Dendritic cell treated with granulocyte-macrophage colony-stimulating factor and Interleukin-4, amounts not matched to agents 40 ng/mL and 50 ng/mL, for 4 days (primary cell): ENCODE data around the gene RADIL.

Source experiments
- H3K27ac Mint-ChIP-seq: one replicate; pipeline ENCODE4 v1.8.0; 2022; ENCODE audit warnings: mild to moderate bottlenecking, mixed read lengths
- H3K27me3 Mint-ChIP-seq: one replicate; pipeline ENCODE4 v1.8.0; 2022; ENCODE audit warnings: mild to moderate bottlenecking, mixed read lengths
- H3K36me3 Mint-ChIP-seq: one replicate; pipeline ENCODE4 v1.8.0; 2022; ENCODE audit warnings: low read depth, mixed read lengths
- H3K4me1 Mint-ChIP-seq: one replicate; pipeline ENCODE4 v1.8.0; 2022; ENCODE audit warnings: low read depth, mixed read lengths
- H3K4me3 Mint-ChIP-seq: one replicate; pipeline ENCODE4 v1.8.0; 2022; ENCODE audit warnings: mild to moderate bottlenecking, moderate library complexity, mixed read lengths
- H3K9me3 Mint-ChIP-seq: one replicate; pipeline ENCODE4 v1.8.0; 2022; ENCODE audit warnings: mixed read lengths
- intact Hi-C: fragments of 100-400 bp; cut with micrococcal nuclease; formaldehyde crosslinking; loops from one replicate; pipeline ENCODE4 v1.15.0; 2022

RADIL gene

GRCh38 chr7:4873071-4873944 lies 10.2 kb downstream of the RADIL start:
- intact Hi-C loops = no loop called here
- Mint-ChIP-seq H3K4me3 (no peak overlapping the region), H3K9me3 (no peaks in the 10 kb centered on the region), H3K36me3 (no peaks in the 10 kb centered on the region), H3K4me1 (no peaks in the 10 kb centered on the region), H3K27ac (no peak overlapping the region), H3K27me3 (peaks cover 30% of the 10 kb centered on the region)

GRCh38 chr7:4871930-4872675 lies 11.4 kb downstream of the RADIL start:
- H3K27me3 Mint-ChIP-seq = peaks cover 30% of the 10 kb centered on the region
- no peaks in the 10 kb centered on the region for H3K36me3 Mint-ChIP-seq
- intact Hi-C loops = no loop called here
- no peak overlapping the region for H3K4me3 Mint-ChIP-seq
- H3K27ac Mint-ChIP-seq = no peak overlapping the region
- no peaks in the 10 kb centered on the region for H3K4me1 Mint-ChIP-seq
- no peaks in the 10 kb centered on the region for H3K9me3 Mint-ChIP-seq

- Mint-ChIP-seq H3K27me3 (peaks cover 32% of the 10 kb centered on the region), H3K9me3 (no peaks in the 10 kb centered on the region), H3K4me1 (no peaks in the 10 kb centered on the region), H3K4me3 (no peak overlapping the region), H3K36me3 (no peaks in the 10 kb centered on the region), H3K27ac (no peak overlapping the region)
- intact Hi-C loops = no loop called here
Observed at GRCh38 chr7:4871056-4871680, 12.3 kb downstream of the RADIL start.

GRCh38 chr7:4868493-4868892 lies 15.0 kb downstream of the RADIL start:
- Mint-ChIP-seq H3K36me3 (no peaks in the 10 kb centered on the region), H3K27ac (no peak overlapping the region), H3K4me3 (no peak overlapping the region), H3K9me3 (peaks cover 11% of the 10 kb centered on the region), H3K4me1 (no peaks in the 10 kb centered on the region), H3K27me3 (peaks cover 49% of the 10 kb centered on the region)
- intact Hi-C loops = no loop called here

- intact Hi-C loops = no loop called here
- Mint-ChIP-seq H3K36me3 (no peaks in the 10 kb centered on the region), H3K27ac (no peak overlapping the region), H3K4me3 (no peak overlapping the region), H3K9me3 (peaks cover 28% of the 10 kb centered on the region), H3K27me3 (peaks cover 56% of the 10 kb centered on the region), H3K4me1 (peaks cover 4% of the 10 kb centered on the region)
Observed at GRCh38 chr7:4866528-4867496, 16.7 kb downstream of the RADIL start.

GRCh38 chr7:4862156-4862555 lies 21.4 kb downstream of the RADIL start:
- Mint-ChIP-seq H3K27me3 (peaks cover 60% of the 10 kb centered on the region), H3K27ac (no peak overlapping the region)
- intact Hi-C loops = no loop called here

GRCh38 chr7:4861673-4862072 lies 21.8 kb downstream of the RADIL start, which contains the start of gene PAPOLB:
TSS of gene PAPOLB (minus strand) at chr7:4862030. CDS start at chr7:4861810, 220 bp downstream.
- Mint-ChIP-seq H3K27me3 (peaks cover 61% of the 10 kb centered on the region), H3K36me3 (no peaks in the 10 kb centered on the region), H3K27ac (no peak within 1 kb of the TSS), H3K4me3 (no peak within 1 kb of the TSS), H3K9me3 (peaks cover 35% of the 10 kb centered on the region), H3K4me1 (peaks cover 6% of the 10 kb centered on the region)
- intact Hi-C loops = no loop called here

More at GRCh38 chr7:4862156-4862555, 21.4 kb downstream of the RADIL start:
- Mint-ChIP-seq H3K4me1 (peaks cover 6% of the 10 kb centered on the region), H3K4me3 (no peak overlapping the region), H3K9me3 (peaks cover 35% of the 10 kb centered on the region), H3K36me3 (no peaks in the 10 kb centered on the region)

GRCh38 chr7:4861227-4861626 lies 22.3 kb downstream of the RADIL start:
- no peak overlapping the region for H3K27ac Mint-ChIP-seq
- peaks cover 61% of the 10 kb centered on the region for H3K27me3 Mint-ChIP-seq
- no peaks in the 10 kb centered on the region for H3K36me3 Mint-ChIP-seq
- H3K4me3 Mint-ChIP-seq = no peak overlapping the region
- peaks cover 35% of the 10 kb centered on the region for H3K9me3 Mint-ChIP-seq
- peaks cover 6% of the 10 kb centered on the region for H3K4me1 Mint-ChIP-seq
- intact Hi-C loops = no loop called here

- Mint-ChIP-seq H3K4me3 (no peak overlapping the region), H3K36me3 (no peaks in the 10 kb centered on the region), H3K27me3 (peaks cover 35% of the 10 kb centered on the region), H3K4me1 (peaks cover 7% of the 10 kb centered on the region), H3K9me3 (peaks cover 11% of the 10 kb centered on the region), H3K27ac (no peak overlapping the region)
- intact Hi-C loops = no loop called here
Observed at GRCh38 chr7:4857189-4857588, 26.3 kb downstream of the RADIL start.

GRCh38 chr7:4856336-4857057 lies 27.0 kb downstream of the RADIL start:
- no peaks in the 10 kb centered on the region for H3K36me3 Mint-ChIP-seq
- peaks cover 4% of the 10 kb centered on the region for H3K9me3 Mint-ChIP-seq
- H3K27me3 Mint-ChIP-seq = peaks cover 29% of the 10 kb centered on the region
- intact Hi-C loops = no loop called here
- H3K27ac Mint-ChIP-seq = no peak overlapping the region
- H3K4me3 Mint-ChIP-seq = no peak overlapping the region
- H3K4me1 Mint-ChIP-seq = peaks cover 7% of the 10 kb centered on the region

GRCh38 chr7:4854916-4855315 lies 28.6 kb downstream of the RADIL start:
- Mint-ChIP-seq H3K27ac (no peak overlapping the region), H3K27me3 (peaks cover 23% of the 10 kb centered on the region), H3K36me3 (no peaks in the 10 kb centered on the region), H3K9me3 (no peaks in the 10 kb centered on the region), H3K4me3 (no peak overlapping the region), H3K4me1 (peaks cover 13% of the 10 kb centered on the region)
- intact Hi-C loops = no loop called here

GRCh38 chr7:4851459-4852422 lies 31.8 kb downstream of the RADIL start:
- Mint-ChIP-seq H3K36me3 (no peaks in the 10 kb centered on the region), H3K9me3 (no peaks in the 10 kb centered on the region), H3K4me1 (peaks cover 18% of the 10 kb centered on the region), H3K27ac (no peak overlapping the region), H3K4me3 (no peak overlapping the region), H3K27me3 (peaks cover 25% of the 10 kb centered on the region)
- intact Hi-C loops = no loop called here
